GM21619 (cell line): Measurements from ENCODE around the gene CREB3L1.
"Not testable (repeated sequence)": the region's sequence is repeated elsewhere in the genome, so short reads cannot be mapped to it uniquely, and the experiment has no call there.

Source experiments
- ATAC-seq: cut with Tn5 transposase; IDR thresholded peaks from one replicate; pipeline ENCODE4 v1.9.1; 2021; ENCODE audit not compliant: unreplicated experiment

Gene CREB3L1

DNA sequence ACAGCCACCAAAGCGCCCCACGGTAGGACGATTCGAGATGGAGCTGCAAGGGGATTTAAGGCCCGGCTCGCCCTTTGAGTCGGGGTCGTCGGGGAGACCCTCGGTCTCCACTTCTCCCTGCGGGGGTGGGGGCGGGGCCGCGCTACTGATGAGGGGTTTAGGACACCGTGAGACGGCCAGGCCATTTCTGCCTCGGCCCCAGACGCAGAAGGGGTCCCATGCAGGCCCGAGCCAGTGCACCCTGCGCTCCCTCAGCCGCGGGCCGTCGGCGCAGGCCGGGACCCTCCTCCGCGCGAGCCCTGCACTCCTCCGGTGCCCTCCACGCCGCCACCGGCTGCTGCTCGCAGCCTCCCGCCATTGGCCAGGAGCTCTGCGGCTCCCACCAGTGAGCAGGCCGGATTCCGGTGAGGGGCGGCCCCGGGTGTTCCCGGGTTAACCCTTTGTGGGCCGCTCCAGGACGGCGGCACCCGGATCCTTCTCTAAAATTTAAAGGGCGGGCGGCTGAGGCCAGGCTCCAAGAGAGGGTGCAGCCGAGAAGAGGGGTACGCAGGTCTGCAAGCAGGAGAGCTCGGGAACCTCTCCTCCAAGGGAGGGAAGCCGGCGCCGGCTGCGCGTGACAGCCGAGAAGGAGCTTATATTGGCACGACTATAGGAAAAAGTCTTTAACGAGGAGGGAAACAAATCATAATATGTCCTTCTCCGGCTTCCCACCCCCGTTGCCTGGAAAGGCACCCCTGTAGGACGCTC, 18.0 kb downstream of the CREB3L1 start:
- ATAC-seq = peak; percentile 73

DNA sequence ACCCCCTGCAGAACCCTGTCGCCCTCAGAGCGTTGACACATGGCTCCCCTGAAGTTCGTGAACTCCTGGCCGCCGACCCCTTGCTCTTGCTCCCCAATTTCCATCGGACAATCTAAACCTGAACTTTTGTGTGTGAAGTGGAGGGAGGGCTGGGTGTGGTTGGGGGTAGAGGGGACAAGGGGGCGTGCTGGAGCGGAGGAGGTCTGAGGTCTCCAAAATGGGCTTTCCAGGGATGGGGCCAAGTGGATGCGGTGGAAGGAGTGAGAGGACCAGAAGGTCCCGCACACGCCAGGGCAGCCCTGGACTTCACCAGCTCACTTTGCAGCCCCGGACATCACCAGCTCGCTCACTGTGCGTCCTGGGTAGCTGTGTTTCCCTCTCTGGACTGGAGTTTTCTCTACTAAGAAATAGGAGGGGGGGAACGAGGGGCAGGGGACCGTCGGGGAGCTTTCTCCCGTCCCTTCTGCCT, 18.6 kb downstream of the CREB3L1 start:
- ATAC-seq = no peak

DNA sequence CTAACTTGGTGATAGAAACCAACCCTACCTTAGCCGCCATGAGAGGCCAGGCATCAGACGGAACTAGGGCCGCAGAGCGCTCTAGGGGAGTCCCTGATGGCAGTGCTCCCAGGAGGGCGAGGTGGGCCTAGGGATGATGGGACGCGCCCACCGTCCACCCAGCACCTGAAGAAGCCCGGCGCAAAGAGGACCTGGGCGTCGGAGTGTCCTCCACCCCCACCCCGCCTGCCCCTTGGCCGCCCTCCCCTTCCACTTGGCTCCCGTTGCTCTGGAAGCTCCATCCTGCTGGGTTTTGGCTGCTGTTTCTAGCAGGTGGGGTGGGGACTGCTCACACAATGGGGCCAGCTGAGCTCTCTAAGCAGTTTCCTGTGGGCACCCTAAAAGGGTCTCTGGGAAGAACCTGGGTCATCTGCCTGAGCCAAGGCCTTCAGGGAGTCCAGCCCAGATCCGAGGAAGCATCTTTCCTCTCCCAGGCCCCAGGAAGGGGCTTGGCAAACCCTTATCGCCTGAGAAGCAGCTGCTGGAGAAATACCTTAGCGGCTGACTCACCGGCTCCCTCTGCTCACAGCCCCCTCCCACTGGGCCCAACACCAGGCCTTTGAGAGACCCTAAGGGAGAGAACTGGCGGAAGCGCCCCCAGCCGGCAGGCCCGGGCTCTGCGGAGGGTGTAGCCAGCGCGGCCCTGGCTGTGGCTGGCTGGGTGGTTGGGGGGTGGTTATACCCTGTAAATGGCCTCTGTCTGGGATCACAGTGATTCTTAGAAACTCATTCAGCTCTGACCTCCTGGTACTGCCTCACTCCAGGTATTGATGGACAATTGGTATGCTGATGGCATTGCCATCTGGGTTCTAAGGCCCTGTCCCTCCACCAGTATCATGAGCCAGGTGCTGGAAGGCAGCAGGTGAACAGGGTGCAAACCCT, 19.3 kb downstream of the CREB3L1 start:
- ATAC-seq = no peak

DNA sequence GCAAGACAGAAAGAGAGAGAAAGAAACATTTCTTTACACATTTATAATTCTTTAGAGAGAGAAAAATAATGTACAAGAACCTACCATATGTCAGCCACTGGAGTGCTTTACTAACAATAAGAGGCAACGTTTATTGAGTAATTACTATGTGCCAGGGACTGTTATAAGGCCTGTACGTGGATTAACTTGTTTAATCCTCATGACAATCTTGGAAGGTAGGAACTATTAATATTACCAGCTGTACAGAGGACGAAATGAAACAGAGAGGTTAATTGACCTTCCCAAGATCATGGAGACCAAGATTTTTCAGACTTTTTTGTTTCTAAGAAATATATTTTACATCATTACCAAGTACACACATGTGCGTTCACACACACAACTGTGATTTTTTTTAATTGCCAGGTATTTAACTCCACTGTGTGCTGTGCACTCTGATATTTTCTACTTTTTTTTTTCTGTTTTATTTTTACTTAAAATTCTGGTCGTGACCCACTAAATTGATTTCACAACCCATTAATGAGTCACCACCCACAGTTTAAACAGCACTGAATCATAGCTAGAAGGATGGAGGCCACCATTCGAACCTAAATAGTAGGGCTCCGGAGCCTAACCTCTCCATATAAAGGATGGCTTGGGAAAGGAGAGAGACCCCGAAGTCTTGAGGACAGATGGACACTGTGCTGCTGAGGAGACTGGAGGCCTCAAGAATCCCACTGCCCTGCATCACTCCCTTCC, 21.4 kb downstream of the CREB3L1 start:
- no peak for ATAC-seq

DNA sequence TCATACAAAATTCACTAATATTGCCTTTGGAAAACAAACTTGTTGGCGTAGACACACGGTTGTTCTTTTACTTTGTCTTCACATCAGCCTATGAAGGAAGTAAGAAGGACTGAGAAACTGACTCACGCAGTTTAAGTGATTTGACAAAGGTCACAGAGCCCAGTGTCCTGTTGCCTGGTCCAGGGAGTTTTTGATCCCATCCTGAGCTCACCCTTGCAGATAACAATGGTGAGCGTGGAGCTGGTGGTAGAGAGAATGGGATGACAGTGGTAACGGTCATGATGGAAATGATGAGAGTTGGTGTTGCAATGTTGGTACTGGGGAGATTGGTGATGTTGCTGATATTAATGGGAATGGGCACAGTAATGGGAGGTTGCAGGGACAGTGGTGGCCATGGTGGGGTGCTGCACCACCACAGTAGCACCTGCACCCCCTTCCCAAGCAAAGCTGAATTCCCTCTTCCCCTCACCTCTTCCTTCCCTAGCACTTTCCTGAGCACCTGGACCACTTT, 22.0 kb downstream of the CREB3L1 start:
- ATAC-seq = no peak

DNA sequence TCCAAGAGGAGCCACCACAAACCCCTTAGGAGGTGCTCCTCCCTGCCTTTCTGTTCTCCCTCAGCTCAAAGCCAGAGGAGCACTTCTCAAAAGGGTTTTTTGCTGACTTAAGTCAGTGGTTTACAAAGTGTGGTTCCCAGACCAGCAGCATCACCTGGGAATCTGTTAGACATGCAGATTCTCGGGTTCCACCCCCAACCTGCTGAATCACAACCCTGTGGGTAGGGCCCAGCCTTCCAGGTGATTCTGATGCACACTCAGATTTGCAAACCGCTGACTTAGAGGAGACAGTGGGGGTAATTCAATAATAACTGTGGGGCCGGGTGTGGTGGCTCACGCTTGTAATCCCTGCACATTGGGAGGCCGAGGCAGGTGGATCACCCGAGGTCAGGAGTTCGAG, 22.8 kb downstream of the CREB3L1 start:
- ATAC-seq = no peak

DNA sequence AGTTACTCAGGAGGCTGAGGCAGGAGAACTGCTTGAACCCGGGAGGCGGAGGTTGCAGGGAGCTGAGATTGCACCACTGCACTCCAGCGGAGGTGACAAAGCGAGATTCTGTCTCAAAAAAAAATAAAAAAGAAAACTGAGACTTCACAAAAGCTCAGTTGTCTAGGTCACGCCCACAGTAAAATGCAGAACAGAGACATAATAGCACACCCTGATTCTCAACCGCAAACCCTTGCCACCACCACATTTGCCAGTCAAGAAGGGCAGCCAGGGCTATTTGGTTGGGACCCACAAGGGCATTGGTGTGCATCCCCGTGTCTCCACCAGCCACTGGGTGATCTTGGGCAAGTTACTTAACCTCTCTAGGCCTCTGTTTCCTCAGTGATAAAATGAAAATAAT, 25.4 kb downstream of the CREB3L1 start:
- peak; percentile 87 for ATAC-seq

DNA sequence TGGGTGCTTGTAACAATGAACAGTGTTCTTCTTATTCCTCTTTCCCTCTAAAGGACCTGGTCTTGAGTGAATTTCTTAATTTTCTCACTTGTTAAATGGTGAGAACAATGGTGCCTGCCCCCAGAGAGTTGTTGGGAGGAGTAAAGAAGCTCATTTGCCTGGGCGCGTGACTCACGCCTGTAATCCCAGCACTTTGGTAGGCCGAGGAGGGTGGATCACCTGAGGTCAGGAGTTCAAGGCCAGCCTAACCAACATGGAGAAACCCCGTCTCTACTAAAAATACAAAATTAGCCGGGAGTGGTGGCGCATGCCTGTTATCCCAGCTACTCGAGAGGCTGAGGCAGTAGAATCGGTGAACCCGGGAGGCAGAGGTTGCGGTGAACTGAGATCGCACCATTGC, 26.6 kb downstream of the CREB3L1 start:
- ATAC-seq = not testable (repeated sequence)

DNA sequence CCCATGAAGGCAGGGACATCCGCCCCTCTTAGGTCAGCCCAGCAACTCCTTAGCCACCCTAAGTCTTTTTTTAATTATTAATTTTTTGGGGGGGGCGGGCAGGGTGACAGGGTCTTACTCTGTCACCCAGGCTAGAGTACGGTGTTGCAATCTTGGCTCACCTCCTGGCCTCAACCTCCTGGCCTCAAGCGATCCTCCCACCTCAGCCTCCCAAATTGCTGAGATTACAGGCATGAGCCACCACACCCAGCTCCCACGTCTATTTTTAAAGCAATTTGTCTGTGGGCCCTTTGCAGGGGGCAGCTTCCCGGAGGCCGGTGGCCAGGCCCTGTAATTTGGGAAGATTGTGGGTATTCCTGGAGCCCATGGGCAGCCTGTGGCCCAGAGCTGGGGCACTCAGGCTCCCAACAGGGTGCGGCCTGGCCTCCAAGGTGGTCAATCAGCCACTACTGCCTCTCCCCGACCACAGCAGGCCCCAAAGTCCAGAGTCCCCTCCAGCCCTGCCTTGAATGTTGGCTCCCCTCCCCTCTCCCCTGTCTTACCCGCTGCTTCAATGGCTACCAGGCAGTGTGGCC, 27.2 kb downstream of the CREB3L1 start:
- ATAC-seq = no peak

DNA sequence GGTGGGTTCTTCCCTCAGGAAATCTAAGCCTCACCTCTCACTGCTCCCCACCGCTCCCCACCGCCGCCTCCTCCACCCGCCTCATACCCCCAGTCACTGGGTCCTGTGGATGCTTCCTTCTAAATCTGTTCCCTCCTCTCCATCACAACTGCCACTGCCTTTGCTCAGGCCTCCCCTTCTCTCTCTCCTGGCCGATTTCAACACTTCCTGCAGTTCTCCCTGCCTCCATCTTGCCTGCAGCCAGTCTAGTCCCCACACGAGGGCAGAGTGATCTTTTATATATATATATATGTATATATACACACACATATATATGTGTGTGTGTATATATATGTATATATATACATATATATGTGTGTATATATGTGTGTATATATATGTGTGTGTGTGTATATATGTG, 27.8 kb downstream of the CREB3L1 start:
- no peak for ATAC-seq

DNA sequence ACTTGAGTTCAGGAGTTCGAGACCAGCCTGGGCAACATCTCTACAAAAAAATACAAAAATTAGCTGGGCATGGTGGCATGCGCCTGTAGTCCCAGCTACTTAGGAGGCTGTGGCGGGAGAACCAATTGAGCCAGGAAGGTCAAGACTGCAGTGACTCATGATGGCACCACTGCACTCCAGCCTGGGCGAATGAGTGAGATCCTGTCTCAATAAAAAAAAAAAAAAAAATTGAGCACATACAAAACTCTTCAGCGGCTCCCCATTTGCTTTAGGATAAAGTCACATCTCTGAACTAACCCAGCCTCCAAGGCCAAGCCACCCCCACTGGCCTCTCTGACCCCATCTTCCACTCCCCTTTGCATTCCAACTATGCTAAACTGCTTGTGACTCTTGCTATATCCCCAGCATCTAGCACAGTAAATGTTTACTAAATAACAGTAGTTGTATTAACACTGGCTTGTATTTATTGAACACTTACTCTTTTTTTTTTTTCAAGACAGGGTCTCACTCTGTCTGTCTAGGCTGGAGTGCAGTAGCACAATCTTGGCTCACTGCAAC, 28.9 kb downstream of the CREB3L1 start:
- ATAC-seq = no peak

DNA sequence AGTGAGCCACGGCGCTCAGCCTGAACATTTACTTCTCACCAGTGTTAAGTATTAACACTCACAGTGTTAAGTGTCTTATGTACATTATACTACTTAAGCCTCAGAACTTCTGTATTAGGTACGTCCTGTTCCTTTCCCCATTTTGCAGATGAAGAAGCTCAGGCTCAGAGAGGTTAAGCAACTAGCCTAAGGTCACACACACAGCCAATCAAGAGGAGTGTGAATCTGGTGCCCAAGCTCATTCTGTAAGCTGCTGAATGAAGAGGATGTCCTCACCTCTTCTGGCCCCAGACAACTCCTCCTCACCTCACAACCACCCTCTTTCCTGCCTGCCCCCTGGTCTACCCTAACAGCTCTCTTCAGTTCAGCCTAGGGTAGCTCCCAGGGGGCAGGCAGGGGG, 29.9 kb downstream of the CREB3L1 start:
- ATAC-seq = no peak

DNA sequence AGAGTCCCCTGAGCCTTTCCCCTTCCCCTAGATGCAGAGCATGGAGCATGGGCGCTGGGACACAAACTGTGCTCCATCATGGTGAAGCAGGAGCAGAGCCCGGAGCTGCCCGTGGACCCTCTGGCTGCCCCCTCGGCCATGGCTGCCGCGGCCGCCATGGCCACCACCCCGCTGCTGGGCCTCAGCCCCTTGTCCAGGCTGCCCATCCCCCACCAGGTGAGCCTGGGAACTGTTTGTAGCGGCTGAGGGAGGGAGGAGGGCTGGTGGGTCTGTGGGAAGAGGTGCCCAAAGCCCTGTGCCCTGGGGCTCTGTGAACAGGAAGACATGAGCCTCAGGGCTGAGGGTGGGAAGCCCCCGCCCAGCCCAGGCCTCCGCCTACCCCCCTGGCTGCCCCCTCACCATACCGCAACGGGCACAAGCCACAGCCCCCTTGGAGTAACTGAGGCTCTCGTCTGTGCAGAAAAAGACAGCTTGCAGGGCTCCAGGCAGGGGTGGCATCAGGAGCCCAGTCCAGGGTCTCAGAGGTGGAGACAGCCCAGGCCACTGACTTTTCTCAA, 30.4 kb downstream of the CREB3L1 start:
- ATAC-seq = no peak

DNA sequence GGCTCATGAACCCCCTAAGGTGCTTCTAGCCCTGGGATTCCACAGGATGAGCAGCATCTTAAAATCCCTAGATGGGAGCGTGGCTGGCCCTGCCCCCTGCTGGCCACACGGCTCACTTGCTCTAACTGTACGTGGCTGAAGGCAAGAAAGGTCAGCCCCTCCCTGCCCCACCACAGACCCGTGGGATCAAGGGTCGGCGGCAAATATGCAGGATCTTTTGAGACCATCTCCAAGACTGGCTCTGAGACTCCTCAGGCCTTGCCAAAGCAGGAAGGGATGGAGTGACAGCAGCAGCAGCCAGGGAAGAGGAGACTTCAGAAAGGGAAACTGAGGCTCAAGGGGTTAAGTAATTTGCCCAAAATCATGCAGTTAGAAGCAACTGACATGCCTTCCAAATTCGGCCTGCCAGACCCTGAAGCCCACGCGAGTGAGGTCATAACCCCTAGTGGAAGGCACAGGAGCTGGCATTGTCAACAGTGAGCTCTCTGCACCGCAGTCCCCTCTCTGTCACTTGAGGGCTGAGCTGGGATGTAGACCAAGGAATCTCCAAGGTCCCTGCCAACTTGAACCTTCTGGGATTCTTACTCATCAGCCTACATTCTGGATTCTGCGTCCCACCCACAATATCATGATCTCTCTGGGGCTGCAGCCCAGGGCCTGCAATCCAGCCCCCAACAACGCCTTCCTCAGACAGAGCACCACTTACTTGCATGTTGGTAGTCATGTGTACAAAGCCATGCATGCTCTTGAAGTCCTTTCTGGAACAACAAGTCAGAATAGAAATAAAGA, 31.4 kb downstream of the CREB3L1 start:
- no peak for ATAC-seq

DNA sequence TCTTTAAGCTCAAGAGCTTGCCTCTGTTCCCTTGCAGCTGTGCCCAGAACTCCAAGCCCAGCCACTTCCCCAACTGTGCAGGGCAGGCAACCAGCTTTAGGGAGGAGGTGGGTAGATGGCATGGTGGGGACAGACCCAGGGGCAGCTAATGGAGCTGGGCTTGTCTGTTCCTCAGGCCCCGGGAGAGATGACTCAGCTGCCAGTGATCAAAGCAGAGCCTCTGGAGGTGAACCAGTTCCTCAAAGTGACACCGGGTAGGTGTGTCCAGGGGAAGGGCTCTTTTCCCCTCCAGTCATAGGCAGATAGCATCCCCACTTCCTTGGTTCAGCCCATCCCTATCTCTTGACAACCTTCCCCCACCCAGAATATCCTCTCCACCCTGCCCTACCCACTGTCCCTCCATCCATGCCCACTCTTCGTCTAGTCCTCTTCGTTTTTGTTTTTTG, 32.4 kb downstream of the CREB3L1 start:
- peak; percentile 72 for ATAC-seq

DNA sequence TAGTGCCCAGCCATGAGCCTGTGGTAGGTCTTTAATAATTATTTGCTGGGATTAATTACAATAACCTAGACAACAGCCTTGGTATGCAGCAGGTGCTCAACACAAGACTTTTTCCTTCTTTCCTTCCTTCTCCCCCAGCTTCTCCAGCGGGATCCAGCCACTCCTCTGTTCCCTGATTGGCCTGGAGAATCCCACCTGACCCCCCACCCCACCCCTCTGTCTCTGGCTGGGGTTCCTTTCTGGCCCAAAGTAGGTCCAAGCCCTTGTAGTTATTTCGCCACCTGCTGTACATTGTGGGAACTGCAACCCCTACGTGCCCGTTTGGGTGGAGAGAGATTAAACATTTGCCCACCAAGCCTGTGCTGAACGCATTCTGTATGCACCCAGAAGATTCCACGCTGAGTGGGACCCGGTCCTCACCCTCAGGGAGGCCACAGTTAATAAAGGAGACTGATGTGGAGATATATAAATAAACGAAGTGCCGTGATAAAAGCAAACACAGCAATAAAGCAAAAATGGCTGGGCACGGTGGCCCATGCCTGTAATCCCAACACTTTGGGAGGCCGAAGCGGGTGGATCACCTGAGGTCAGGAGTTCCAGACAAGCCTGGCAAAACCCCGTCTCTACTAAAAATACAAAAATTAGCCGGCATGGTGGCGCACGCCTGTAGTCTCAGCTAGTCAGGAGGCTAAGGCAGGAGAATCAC, 37.7 kb downstream of the CREB3L1 start:
- ATAC-seq = peak; percentile 53

DNA sequence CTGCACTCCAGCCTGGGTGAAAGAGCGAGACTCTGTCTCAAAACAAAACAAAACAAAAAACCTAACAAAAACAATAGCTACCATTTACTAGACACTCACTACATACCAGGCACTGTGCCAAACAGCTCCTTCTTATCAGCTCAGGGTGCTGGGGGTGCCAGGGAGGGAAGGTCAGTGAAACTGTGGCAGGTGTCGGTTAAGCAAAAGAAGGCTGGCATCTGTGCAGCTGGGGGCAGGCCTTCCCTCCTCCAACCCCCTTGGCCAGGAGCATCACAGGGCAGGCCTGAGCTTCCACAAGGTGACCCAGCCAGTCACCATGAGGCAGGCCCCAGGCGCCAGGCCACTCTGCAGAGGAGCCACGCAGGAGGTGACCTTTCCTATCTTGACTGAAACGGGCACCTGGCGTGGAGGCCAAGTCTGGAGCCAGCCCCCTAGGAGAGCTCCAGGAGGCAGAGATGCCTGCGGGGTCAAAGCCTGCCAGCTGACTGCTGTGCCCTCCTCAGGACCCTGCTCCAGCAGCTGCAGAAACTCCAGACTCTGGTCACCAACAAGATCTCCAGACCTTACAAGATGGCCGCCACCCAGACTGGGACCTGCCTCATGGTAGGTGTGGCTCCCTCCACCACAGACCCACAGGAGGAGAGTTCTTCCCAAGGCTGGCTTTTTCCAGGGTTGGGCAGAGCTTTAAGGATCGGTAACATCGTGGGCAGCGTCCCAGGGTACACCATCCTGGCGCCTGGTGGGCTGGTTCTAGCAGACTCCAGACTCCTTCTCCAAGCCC, 38.5 kb downstream of the CREB3L1 start:
- no peak for ATAC-seq

DNA sequence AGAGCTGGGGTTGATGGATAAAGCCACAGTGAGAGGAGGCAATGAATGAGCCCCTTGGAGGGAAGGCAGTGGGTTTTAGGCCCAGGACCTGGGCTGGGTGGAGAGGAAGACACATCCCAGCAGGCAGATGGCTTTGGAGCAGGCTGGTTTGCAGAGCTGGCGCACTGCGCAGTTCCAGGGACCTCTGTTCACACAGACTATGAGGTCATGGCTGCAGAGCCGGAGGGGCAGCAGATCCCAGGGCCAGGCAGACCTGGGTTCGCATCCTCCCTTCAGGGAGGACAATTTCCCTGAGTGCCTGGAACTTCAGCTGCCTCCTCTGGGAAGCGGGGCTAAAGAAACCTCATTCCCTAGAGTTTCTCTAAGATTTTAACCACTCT, 41.6 kb downstream of the CREB3L1 start:
- no peak for ATAC-seq
